NCI-H748 (cell line): ENCODE measurements around the gene CYTL1.

Source experiments
- DNase-seq: peaks from one replicate; lab custom pipeline; 2025; ENCODE audit not compliant: unreplicated experiment; lab: John Stamatoyannopoulos, UW

The CYTL1 gene

DNA sequence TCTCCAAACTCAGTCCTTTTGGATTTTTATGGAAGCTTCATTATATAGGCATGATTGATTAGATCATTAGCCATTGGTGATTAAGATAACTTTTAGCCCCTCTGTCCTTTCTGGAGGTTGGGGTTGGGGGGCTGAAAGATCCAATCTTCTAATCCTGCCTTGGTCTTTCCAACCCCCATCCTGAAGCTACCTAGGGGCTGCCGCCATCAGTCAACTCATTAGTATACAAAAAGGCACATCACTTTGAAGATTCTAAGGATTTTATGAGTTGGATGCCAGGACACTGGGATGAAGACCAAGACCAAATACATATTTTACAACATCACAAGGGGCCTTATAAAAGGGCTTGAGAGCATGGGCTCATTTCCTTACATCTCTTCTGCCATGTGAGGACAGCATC is 47.5 kb downstream of the CYTL1 start:
- no peak for DNase-seq

DNA sequence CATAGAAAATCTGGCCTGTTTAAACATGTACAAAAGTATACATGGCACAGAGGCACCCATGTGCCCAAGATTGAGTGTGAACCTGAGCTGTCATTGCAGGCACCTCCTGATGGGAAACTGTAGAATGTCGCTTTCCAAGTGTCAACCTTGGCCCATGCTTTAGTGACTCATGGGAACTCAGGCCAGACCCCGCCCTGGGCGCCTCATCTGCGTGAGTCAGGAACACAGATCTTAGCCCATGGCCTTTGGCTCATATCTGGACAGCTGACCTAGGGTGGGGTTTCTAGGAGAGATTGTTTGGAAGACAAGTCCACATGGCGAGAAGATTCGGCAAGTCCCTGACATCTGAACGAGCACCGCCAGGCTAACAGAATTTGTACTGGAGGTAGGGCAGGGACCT is 50.0 kb downstream of the CYTL1 start:
- DNase-seq = no peak

GRCh38 chr4:4968161-4968725 is 51.0 kb downstream of the CYTL1 start:
- DNase-seq = no peak
